GM10248 (cell line): ENCODE data around the gene USP17L20.
"Not testable (repeated sequence)": the region's sequence is repeated elsewhere in the genome, so short reads cannot be mapped to it uniquely, and the experiment has no call there.

Experiments
- CTCF ChIA-PET: fragments of 300-600 bp; sonication (Branson Sonifier 250); formaldehyde crosslinking; extraction: SDS; loops from one replicate; lab custom pipeline; 2021; ENCODE audit warnings: antibody characterized with exemption; lab: Yijun Ruan, JAX
- POLR2A ChIA-PET: fragments of 350-650 bp; sonication (Branson Sonifier 250); formaldehyde crosslinking; extraction: SDS; loops from one replicate; lab custom pipeline; 2020; ENCODE audit warnings: antibody characterized with exemption; lab: Yijun Ruan, JAX
- DNase-seq: peaks from one replicate; pipeline ENCODE4 v3.0.0; 2012; ENCODE audit errors: extremely low spot score

USP17L20 gene, protein sequence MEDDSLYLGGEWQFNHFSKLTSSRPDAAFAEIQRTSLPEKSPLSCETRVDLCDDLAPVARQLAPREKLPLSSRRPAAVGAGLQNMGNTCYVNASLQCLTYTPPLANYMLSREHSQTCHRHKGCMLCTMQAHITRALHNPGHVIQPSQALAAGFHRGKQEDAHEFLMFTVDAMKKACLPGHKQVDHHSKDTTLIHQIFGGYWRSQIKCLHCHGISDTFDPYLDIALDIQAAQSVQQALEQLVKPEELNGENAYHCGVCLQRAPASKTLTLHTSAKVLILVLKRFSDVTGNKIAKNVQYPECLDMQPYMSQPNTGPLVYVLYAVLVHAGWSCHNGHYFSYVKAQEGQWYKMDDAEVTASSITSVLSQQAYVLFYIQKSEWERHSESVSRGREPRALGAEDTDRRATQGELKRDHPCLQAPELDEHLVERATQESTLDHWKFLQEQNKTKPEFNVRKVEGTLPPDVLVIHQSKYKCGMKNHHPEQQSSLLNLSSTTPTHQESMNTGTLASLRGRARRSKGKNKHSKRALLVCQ

DNA sequence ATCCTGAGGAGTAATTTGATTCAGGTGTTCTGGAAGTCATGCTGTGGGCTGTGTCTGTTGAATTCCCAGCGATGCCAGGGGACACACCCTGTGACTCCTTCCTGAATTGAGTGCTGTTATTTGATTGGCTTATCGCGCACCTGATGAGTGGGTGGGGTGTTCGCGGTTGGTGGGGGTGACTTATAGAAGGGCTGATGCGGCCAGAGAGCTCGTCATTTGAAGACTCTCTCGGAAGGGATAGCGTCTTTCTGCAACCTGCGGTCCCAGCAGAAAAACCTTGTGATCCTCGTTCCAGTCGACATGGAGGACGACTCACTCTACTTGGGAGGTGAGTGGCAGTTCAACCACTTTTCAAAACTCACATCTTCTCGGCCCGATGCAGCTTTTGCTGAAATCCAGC lies at the start of gene USP17L20:
TSS of gene USP17L20 (plus strand) at position 301 of the 400 bp plus-strand sequence. CDS start at position 301, 0 bp downstream.
- POLR2A ChIA-PET, DNase-seq, CTCF ChIA-PET: not testable (repeated sequence)

DNA sequence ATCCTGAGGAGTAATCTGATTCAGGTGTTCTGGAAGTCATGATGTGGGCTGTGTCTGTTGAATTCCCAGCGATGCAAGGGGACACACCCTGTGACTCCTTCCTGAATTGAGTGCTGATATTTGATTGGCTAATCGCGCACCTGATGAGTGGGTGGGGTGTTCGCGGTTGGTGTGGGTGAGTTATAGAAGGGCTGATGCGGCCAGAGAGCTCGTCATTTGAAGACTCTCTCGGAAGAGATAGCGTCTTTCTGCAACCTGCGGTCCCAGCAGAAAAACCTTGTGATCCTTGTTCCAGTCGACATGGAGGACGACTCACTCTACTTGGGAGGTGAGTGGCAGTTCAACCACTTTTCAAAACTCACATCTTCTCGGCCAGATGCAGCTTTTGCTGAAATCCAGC lies 47.6 kb upstream of the USP17L20 start, which contains the start of gene USP17L10:
TSS of gene USP17L10 (plus strand) at position 301 of the 400 bp plus-strand sequence. CDS start at position 301, 0 bp downstream.
- CTCF ChIA-PET, DNase-seq, POLR2A ChIA-PET: not testable (repeated sequence)

DNA sequence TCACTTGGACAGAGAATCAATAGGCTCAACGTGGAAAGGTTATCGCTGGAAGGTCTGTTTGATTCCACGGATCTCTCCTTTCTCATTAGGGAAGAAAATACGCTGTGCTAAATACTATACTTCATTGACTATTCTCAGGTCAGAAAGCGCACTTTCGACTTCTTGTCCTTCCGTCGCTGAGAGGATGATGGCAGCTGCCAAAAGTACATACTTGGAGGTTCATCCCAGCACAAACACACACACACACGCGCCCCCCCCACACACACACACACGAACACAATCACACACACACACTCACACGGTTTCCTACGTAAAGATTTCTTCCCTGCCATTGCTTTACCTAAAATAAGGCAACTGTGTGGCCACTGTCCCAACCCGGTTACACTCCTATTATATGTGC lies 43.2 kb upstream of the USP17L20 start:
- DNase-seq, CTCF ChIA-PET, POLR2A ChIA-PET: not testable (repeated sequence)

DNA sequence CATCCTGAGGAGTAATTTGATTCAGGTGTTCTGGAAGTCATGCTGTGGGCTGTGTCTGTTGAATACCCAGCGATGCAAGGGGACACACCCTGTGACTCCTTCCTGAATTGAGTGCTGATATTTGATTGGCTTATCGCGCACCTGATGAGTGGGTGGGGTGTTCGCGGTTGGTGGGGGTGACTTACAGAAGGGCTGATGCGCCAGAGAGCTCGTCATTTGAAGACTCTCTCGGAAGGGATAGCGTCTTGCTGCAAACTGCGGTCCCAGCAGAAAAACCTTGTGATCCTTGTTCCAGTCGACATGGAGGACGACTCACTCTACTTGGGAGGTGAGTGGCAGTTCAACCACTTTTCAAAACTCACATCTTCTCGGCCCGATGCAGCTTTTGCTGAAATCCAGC lies 42.8 kb upstream of the USP17L20 start, which contains the start of gene USP17L11:
TSS of gene USP17L11 (plus strand) at position 301 of the 400 bp plus-strand sequence. CDS start at position 301, 0 bp downstream.
- CTCF ChIA-PET = not testable (repeated sequence)

DNA sequence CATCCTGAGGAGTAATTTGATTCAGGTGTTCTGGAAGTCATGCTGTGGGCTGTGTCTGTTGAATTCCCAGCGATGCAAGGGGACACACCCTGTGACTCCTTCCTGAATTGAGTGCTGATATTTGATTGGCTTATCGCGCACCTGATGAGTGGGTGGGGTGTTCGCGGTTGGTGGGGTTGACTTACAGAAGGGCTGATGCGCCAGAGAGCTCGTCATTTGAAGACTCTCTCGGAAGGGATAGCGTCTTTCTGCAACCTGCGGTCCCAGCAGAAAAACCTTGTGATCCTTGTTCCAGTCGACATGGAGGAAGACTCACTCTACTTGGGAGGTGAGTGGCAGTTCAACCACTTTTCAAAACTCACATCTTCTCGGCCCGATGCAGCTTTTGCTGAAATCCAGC lies 38.1 kb upstream of the USP17L20 start, which contains the start of gene USP17L12:
TSS of gene USP17L12 (plus strand) at position 301 of the 400 bp plus-strand sequence. CDS start at position 301, 0 bp downstream.
- POLR2A ChIA-PET, DNase-seq, CTCF ChIA-PET: not testable (repeated sequence)

More for the DNA sequence above, 42.8 kb upstream of the USP17L20 start, which contains the start of gene USP17L11:
- POLR2A ChIA-PET, DNase-seq: not testable (repeated sequence)

DNA sequence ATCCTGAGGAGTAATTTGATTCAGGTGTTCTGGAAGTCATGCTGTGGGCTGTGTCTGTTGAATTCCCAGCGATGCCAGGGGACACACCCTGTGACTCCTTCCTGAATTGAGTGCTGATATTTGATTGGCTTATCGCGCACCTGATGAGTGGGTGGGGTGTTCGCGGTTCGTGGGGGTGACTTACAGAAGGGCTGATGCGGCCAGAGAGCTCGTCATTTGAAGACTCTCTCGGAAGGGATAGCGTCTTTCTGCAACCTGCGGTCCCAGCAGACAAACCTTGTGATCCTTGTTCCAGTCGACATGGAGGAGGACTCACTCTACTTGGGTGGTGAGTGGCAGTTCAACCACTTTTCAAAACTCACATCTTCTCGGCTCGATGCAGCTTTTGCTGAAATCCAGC lies 33.3 kb upstream of the USP17L20 start, which contains the start of gene USP17L13:
TSS of gene USP17L13 (plus strand) at position 301 of the 400 bp plus-strand sequence. CDS start at position 301, 0 bp downstream.
- DNase-seq, CTCF ChIA-PET, POLR2A ChIA-PET: not testable (repeated sequence)

DNA sequence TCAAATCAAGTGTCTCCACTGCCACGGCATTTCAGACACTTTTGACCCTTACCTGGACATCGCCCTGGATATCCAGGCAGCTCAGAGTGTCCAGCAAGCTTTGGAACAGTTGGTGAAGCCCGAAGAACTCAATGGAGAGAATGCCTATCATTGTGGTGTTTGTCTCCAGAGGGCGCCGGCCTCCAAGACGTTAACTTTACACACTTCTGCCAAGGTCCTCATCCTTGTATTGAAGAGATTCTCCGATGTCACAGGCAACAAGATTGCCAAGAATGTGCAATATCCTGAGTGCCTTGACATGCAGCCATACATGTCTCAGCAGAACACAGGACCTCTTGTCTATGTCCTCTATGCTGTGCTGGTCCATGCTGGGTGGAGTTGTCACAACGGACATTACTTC lies 27.7 kb upstream of the USP17L20 start:
- DNase-seq, CTCF ChIA-PET, POLR2A ChIA-PET: not testable (repeated sequence)

DNA sequence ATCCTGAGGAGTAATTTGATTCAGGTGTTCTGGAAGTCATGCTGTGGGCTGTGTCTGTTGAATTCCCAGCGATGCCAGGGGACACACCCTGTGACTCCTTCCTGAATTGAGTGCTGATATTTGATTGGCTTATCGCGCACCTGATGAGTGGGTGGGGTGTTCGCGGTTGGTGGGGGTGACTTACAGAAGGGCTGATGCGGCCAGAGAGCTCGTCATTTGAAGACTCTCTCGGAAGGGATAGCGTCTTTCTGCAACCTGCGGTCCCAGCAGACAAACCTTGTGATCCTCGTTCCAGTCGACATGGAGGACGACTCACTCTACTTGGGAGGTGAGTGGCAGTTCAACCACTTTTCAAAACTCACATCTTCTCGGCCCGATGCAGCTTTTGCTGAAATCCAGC lies 23.8 kb upstream of the USP17L20 start, which contains the start of gene USP17L15:
TSS of gene USP17L15 (plus strand) at position 301 of the 400 bp plus-strand sequence. CDS start at position 301, 0 bp downstream.
- CTCF ChIA-PET, DNase-seq, POLR2A ChIA-PET: not testable (repeated sequence)

DNA sequence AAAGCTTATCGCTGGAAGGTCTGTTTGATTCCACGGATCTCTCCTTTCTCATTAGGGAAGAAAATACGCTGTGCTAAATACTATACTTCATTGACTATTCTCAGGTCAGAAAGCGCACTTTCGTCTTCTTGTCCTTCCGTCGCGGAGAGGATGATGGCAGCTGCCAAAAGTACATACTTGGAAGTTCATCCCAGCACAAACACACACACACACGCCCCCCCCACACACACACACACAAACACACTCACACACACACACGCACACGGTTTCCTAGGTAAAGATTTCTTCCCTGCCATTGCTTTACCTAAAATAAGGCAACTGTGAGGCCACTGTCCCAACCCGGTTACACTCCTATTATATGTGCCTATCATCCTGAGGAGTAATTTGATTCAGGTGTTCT lies 19.5 kb upstream of the USP17L20 start:
- CTCF ChIA-PET, POLR2A ChIA-PET, DNase-seq: not testable (repeated sequence)

DNA sequence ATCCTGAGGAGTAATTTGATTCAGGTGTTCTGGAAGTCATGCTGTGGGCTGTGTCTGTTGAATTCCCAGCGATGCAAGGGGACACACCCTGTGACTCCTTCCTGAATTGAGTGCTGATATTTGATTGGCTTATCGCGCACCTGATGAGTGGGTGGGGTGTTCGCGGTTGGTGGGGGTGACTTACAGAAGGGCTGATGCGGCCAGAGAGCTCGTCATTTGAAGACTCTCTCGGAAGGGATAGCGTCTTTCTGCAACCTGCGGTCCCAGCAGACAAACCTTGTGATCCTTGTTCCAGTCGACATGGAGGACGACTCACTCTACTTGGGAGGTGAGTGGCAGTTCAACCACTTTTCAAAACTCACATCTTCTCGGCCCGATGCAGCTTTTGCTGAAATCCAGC lies 14.3 kb upstream of the USP17L20 start, which contains the start of gene USP17L17:
TSS of gene USP17L17 (plus strand) at position 301 of the 400 bp plus-strand sequence. CDS start at position 301, 0 bp downstream.
- CTCF ChIA-PET, POLR2A ChIA-PET, DNase-seq: not testable (repeated sequence)

DNA sequence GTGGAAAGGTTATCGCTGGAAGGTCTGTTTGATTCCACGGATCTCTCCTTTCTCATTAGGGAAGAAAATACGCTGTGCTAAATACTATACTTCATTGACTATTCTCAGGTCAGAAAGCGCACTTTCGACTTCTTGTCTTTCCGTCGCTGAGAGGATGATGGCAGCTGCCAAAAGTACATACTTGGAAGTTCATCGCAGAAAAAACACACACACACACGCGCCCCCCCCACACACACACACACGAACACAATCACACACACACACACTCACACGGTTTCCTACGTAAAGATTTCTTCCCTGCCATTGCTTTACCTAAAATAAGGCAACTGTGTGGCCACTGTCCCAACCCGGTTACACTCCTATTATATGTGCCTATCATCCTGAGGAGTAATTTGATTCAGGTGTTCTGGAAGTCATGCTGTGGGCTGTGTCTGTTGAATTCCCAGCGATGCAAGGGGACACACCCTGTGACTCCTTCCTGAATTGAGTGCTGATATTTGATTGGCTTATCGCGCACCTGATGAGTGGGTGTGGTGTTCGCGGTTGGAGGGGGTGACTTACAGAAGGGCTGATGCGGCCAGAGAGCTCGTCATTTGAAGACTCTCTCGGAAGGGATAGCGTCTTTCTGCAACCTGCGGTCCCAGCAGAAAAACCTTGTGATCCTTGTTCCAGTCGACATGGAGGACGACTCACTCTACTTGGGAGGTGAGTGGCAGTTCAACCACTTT lies 9.8 kb upstream of the USP17L20 start, which contains the start of gene USP17L18:
TSS of gene USP17L18 (plus strand) at position 678 of the 728 bp plus-strand sequence. CDS start at position 678, 0 bp downstream.
- POLR2A ChIA-PET, DNase-seq, CTCF ChIA-PET: not testable (repeated sequence)

DNA sequence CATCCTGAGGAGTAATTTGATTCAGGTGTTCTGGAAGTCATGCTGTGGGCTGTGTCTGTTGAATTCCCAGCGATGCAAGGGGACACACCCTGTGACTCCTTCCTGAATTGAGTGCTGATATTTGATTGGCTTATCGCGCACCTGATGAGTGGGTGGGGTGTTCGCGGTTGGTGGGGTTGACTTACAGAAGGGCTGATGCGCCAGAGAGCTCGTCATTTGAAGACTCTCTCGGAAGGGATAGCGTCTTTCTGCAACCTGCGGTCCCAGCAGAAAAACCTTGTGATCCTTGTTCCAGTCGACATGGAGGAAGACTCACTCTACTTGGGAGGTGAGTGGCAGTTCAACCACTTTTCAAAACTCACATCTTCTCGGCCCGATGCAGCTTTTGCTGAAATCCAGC lies 4.8 kb upstream of the USP17L20 start, which contains the start of gene USP17L19:
TSS of gene USP17L19 (plus strand) at position 301 of the 400 bp plus-strand sequence. CDS start at position 301, 0 bp downstream.
- CTCF ChIA-PET, POLR2A ChIA-PET, DNase-seq: not testable (repeated sequence)

DNA sequence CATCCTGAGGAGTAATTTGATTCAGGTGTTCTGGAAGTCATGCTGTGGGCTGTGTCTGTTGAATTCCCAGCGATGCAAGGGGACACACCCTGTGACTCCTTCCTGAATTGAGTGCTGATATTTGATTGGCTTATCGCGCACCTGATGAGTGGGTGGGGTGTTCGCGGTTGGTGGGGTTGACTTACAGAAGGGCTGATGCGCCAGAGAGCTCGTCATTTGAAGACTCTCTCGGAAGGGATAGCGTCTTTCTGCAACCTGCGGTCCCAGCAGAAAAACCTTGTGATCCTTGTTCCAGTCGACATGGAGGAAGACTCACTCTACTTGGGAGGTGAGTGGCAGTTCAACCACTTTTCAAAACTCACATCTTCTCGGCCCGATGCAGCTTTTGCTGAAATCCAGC lies 4.6 kb downstream of the USP17L20 start, which contains the start of gene USP17L21:
TSS of gene USP17L21 (plus strand) at position 301 of the 400 bp plus-strand sequence. CDS start at position 301, 0 bp downstream.
- CTCF ChIA-PET, DNase-seq, POLR2A ChIA-PET: not testable (repeated sequence)

DNA sequence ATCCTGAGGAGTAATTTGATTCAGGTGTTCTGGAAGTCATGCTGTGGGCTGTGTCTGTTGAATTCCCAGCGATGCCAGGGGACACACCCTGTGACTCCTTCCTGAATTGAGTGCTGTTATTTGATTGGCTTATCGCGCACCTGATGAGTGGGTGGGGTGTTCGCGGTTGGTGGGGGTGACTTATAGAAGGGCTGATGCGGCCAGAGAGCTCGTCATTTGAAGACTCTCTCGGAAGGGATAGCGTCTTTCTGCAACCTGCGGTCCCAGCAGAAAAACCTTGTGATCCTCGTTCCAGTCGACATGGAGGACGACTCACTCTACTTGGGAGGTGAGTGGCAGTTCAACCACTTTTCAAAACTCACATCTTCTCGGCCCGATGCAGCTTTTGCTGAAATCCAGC lies 9.4 kb downstream of the USP17L20 start, which contains the start of gene USP17L22:
TSS of gene USP17L22 (plus strand) at position 301 of the 400 bp plus-strand sequence. CDS start at position 301, 0 bp downstream.
- CTCF ChIA-PET, POLR2A ChIA-PET, DNase-seq: not testable (repeated sequence)

DNA sequence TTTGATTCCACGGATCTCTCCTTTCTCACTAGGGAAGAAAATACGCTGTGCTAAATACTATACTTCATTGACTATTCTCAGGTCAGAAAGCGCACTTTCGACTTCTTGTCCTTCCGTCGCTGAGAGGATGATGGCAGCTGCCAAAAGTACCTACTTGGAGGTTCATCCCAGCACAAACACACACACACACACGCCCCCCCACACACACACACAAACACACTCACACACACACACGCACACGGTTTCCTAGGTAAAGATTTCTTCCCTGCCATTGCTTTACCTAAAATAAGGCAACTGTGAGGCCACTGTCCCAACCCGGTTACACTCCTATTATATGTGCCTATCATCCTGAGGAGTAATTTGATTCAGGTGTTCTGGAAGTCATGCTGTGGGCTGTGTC lies 13.8 kb downstream of the USP17L20 start:
- POLR2A ChIA-PET, CTCF ChIA-PET, DNase-seq: not testable (repeated sequence)
